ENCODE measurements around the gene ITPRID2.

The ITPRID2 gene

GRCh38 chr2:181882246-181883020 lies 9.1 kb upstream of the ITPRID2 start:
- H3K79me2 ChIP-seq (ENCODE audit: control insufficient read depth, insufficient read depth, low read length, unreplicated experiment): no peaks in the 10 kb centered on the region
- H3K4me3 ChIP-seq (ENCODE audit: low read depth, low read length): no peak overlapping the region
- no peaks in the 10 kb centered on the region for H3K27me3 ChIP-seq (ENCODE audit: insufficient read depth, low read length)
- H2AFZ ChIP-seq (ENCODE audit: low read length, unreplicated experiment): no peak overlapping the region
- no peak overlapping the region for H3K27ac ChIP-seq (ENCODE audit: low read depth, low read length)
- peaks cover 3% of the 10 kb centered on the region for H3K4me1 ChIP-seq (ENCODE audit: control insufficient read depth, insufficient read depth, low read length, unreplicated experiment)
- no peaks in the 10 kb centered on the region for H3K36me3 ChIP-seq (ENCODE audit: insufficient read depth, low read length)

GRCh38 chr2:181884601-181885000 lies 6.9 kb upstream of the ITPRID2 start:
- Histone ChIP-seq H3K27ac (ENCODE audit: low read depth, low read length) (no peak overlapping the region), H2AFZ (ENCODE audit: low read length, unreplicated experiment) (no peak overlapping the region), H3K79me2 (ENCODE audit: control insufficient read depth, insufficient read depth, low read length, unreplicated experiment) (no peaks in the 10 kb centered on the region), H3K4me1 (ENCODE audit: control insufficient read depth, insufficient read depth, low read length, unreplicated experiment) (peaks cover 3% of the 10 kb centered on the region), H3K4me3 (ENCODE audit: low read depth, low read length) (no peak overlapping the region), H3K36me3 (ENCODE audit: insufficient read depth, low read length) (no peaks in the 10 kb centered on the region), H3K27me3 (ENCODE audit: insufficient read depth, low read length) (no peaks in the 10 kb centered on the region)

- peaks cover 3% of the 10 kb centered on the region for H3K4me1 ChIP-seq (ENCODE audit: control insufficient read depth, insufficient read depth, low read length, unreplicated experiment)
- H3K27ac ChIP-seq (ENCODE audit: low read depth, low read length): no peak overlapping the region
- H3K27me3 ChIP-seq (ENCODE audit: insufficient read depth, low read length): no peaks in the 10 kb centered on the region
- H2AFZ ChIP-seq (ENCODE audit: low read length, unreplicated experiment): no peak overlapping the region
- H3K36me3 ChIP-seq (ENCODE audit: insufficient read depth, low read length): no peaks in the 10 kb centered on the region
- H3K4me3 ChIP-seq (ENCODE audit: low read depth, low read length): no peak overlapping the region
- H3K79me2 ChIP-seq (ENCODE audit: control insufficient read depth, insufficient read depth, low read length, unreplicated experiment): no peaks in the 10 kb centered on the region
Measured at GRCh38 chr2:181885096-181885495, 6.4 kb upstream of the ITPRID2 start.

- no peak overlapping the region for H3K27ac ChIP-seq (ENCODE audit: low read depth, low read length)
- H2AFZ ChIP-seq (ENCODE audit: low read length, unreplicated experiment): peak overlapping the region; percentile 29
- peaks cover 8% of the 10 kb centered on the region for H3K4me1 ChIP-seq (ENCODE audit: control insufficient read depth, insufficient read depth, low read length, unreplicated experiment)
Measured at GRCh38 chr2:181886192-181886591, 5.3 kb upstream of the ITPRID2 start.

GRCh38 chr2:181887045-181887444 lies 4.5 kb upstream of the ITPRID2 start:
- H3K36me3 ChIP-seq (ENCODE audit: insufficient read depth, low read length): no peaks in the 10 kb centered on the region
- no peaks in the 10 kb centered on the region for H3K27me3 ChIP-seq (ENCODE audit: insufficient read depth, low read length)
- peaks cover 8% of the 10 kb centered on the region for H3K4me1 ChIP-seq (ENCODE audit: control insufficient read depth, insufficient read depth, low read length, unreplicated experiment)
- H3K27ac ChIP-seq (ENCODE audit: low read depth, low read length): no peak overlapping the region
- no peak overlapping the region for H2AFZ ChIP-seq (ENCODE audit: low read length, unreplicated experiment)
- H3K4me3 ChIP-seq (ENCODE audit: low read depth, low read length): no peak overlapping the region
- peaks cover under 1% of the 10 kb centered on the region for H3K79me2 ChIP-seq (ENCODE audit: control insufficient read depth, insufficient read depth, low read length, unreplicated experiment)

More at GRCh38 chr2:181886192-181886591, 5.3 kb upstream of the ITPRID2 start:
- H3K4me3 ChIP-seq (ENCODE audit: low read depth, low read length): no peak overlapping the region
- no peaks in the 10 kb centered on the region for H3K79me2 ChIP-seq (ENCODE audit: control insufficient read depth, insufficient read depth, low read length, unreplicated experiment)
- H3K27me3 ChIP-seq (ENCODE audit: insufficient read depth, low read length): no peaks in the 10 kb centered on the region
- H3K36me3 ChIP-seq (ENCODE audit: insufficient read depth, low read length): no peaks in the 10 kb centered on the region

GRCh38 chr2:181889776-181890175 lies 1.8 kb upstream of the ITPRID2 start:
- no peak overlapping the region for H2AFZ ChIP-seq (ENCODE audit: low read length, unreplicated experiment)
- peaks cover 28% of the 10 kb centered on the region for H3K79me2 ChIP-seq (ENCODE audit: control insufficient read depth, insufficient read depth, low read length, unreplicated experiment)
- H3K4me3 ChIP-seq (ENCODE audit: low read depth, low read length): no peak overlapping the region
- H3K27me3 ChIP-seq (ENCODE audit: insufficient read depth, low read length): no peaks in the 10 kb centered on the region
- peaks cover 20% of the 10 kb centered on the region for H3K4me1 ChIP-seq (ENCODE audit: control insufficient read depth, insufficient read depth, low read length, unreplicated experiment)
- H3K36me3 ChIP-seq (ENCODE audit: insufficient read depth, low read length): peaks cover 2% of the 10 kb centered on the region
- no peak overlapping the region for H3K27ac ChIP-seq (ENCODE audit: low read depth, low read length)

GRCh38 chr2:181890271-181890670 lies 1.3 kb upstream of the ITPRID2 start:
- Histone ChIP-seq H2AFZ (ENCODE audit: low read length, unreplicated experiment) (no peak overlapping the region), H3K36me3 (ENCODE audit: insufficient read depth, low read length) (peaks cover 2% of the 10 kb centered on the region), H3K4me1 (ENCODE audit: control insufficient read depth, insufficient read depth, low read length, unreplicated experiment) (peaks cover 24% of the 10 kb centered on the region), H3K79me2 (ENCODE audit: control insufficient read depth, insufficient read depth, low read length, unreplicated experiment) (peaks cover 33% of the 10 kb centered on the region), H3K27me3 (ENCODE audit: insufficient read depth, low read length) (no peaks in the 10 kb centered on the region), H3K4me3 (ENCODE audit: low read depth, low read length) (no peak overlapping the region), H3K27ac (ENCODE audit: low read depth, low read length) (no peak overlapping the region)

GRCh38 chr2:181891966-181892798 lies 652 bp downstream of the ITPRID2 start:
- Histone ChIP-seq H3K4me3 (ENCODE audit: low read depth, low read length) (peak overlapping the region; percentile 94), H3K36me3 (ENCODE audit: insufficient read depth, low read length) (peaks cover 14% of the 10 kb centered on the region), H3K79me2 (ENCODE audit: control insufficient read depth, insufficient read depth, low read length, unreplicated experiment) (peaks cover 51% of the 10 kb centered on the region), H3K27ac (ENCODE audit: low read depth, low read length) (peak overlapping the region; percentile 74), H3K4me1 (ENCODE audit: control insufficient read depth, insufficient read depth, low read length, unreplicated experiment) (peaks cover 35% of the 10 kb centered on the region), H3K27me3 (ENCODE audit: insufficient read depth, low read length) (no peaks in the 10 kb centered on the region), H2AFZ (ENCODE audit: low read length, unreplicated experiment) (peak overlapping the region; percentile 77)

- peak overlapping the region; percentile 74 for H3K27ac ChIP-seq (ENCODE audit: low read depth, low read length)
- H3K36me3 ChIP-seq (ENCODE audit: insufficient read depth, low read length): peaks cover 15% of the 10 kb centered on the region
- peak overlapping the region; percentile 77 for H2AFZ ChIP-seq (ENCODE audit: low read length, unreplicated experiment)
- H3K27me3 ChIP-seq (ENCODE audit: insufficient read depth, low read length): no peaks in the 10 kb centered on the region
- peaks cover 36% of the 10 kb centered on the region for H3K4me1 ChIP-seq (ENCODE audit: control insufficient read depth, insufficient read depth, low read length, unreplicated experiment)
- peaks cover 55% of the 10 kb centered on the region for H3K79me2 ChIP-seq (ENCODE audit: control insufficient read depth, insufficient read depth, low read length, unreplicated experiment)
- peak overlapping the region; percentile 94 for H3K4me3 ChIP-seq (ENCODE audit: low read depth, low read length)
Measured at GRCh38 chr2:181892799-181893435, 1.4 kb downstream of the ITPRID2 start.

- Histone ChIP-seq H3K36me3 (ENCODE audit: insufficient read depth, low read length) (peaks cover 22% of the 10 kb centered on the region), H3K79me2 (ENCODE audit: control insufficient read depth, insufficient read depth, low read length, unreplicated experiment) (peaks cover 57% of the 10 kb centered on the region), H3K4me1 (ENCODE audit: control insufficient read depth, insufficient read depth, low read length, unreplicated experiment) (peaks cover 36% of the 10 kb centered on the region), H2AFZ (ENCODE audit: low read length, unreplicated experiment) (no peak overlapping the region), H3K27me3 (ENCODE audit: insufficient read depth, low read length) (no peaks in the 10 kb centered on the region), H3K27ac (ENCODE audit: low read depth, low read length) (no peak overlapping the region), H3K4me3 (ENCODE audit: low read depth, low read length) (peak overlapping the region; percentile 94)
Measured at GRCh38 chr2:181894381-181894780, 2.9 kb downstream of the ITPRID2 start.

Measured in ACC112 (cell line).